Measurements from ENCODE around the gene VAC14. TPM values are rescaled to one million over a fixed set of nuclear protein-coding genes. Genes with fewer than 3 reads are reported as not detected.

VAC14 gene
- total RNA-seq, 1 donor from 2014 or later: 75.1 TPM

DNA sequence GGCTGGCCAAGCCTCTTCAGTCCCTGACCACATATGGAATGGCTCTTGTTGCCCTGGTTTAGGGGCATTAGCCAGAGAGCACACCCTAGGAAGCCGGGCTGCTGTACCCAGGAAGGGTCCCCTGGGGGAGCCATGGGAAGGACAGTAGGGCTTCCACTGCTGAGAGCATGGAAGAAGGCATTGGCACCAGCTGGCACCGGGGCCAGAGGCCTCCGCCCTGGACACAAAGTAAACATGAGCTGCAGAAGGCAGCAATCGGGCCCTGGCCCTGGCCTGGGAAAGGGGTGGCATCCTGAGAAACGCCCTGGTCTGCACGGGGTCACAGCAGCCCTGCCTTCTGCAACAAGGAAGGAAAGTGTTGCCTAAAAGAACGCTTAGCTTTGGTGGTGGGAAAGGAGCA lies 49.4 kb downstream of the VAC14 start:
- H3K27ac ChIP-seq: peak overlapping the region; percentile 65 to 81
- intact Hi-C loops (cut with DNase I): no loop called here
- peaks cover 17 to 69% of the 10 kb centered on the region in 2 donors for H3K4me1 ChIP-seq

DNA sequence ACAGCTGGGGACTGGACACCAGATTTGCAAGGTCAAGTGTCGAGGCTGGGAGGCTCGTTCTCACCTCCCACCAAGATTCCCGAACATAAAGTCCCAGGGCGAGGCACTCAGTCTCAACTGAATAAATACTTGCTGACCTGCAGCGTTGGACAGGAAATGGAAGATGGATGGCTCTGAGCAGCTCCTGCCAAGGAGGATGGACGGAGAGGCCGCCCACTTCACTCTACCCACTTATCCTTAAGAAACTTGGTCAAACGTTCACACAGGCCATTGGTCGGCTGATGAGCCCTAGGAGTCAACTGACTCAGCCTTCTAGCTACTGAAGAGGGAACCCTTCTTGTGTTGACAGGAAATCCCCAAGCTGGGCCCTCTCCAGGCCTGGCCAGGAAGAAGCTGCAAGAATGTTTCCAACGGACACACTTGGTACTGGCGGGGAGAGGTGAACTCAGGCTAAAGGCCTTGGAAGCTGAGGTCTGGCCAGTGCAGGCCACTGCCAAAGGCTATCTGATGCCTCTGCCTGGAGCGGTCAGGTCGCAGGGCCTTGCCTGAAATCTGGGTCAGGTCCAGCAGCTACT lies 50.0 kb downstream of the VAC14 start:
- TF ChIP-seq, protein P1, sequence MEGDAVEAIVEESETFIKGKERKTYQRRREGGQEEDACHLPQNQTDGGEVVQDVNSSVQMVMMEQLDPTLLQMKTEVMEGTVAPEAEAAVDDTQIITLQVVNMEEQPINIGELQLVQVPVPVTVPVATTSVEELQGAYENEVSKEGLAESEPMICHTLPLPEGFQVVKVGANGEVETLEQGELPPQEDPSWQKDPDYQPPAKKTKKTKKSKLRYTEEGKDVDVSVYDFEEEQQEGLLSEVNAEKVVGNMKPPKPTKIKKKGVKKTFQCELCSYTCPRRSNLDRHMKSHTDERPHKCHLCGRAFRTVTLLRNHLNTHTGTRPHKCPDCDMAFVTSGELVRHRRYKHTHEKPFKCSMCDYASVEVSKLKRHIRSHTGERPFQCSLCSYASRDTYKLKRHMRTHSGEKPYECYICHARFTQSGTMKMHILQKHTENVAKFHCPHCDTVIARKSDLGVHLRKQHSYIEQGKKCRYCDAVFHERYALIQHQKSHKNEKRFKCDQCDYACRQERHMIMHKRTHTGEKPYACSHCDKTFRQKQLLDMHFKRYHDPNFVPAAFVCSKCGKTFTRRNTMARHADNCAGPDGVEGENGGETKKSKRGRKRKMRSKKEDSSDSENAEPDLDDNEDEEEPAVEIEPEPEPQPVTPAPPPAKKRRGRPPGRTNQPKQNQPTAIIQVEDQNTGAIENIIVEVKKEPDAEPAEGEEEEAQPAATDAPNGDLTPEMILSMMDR (IDR thresholded peaks at IDR 0.05): no peak
- DNase-seq (ENCODE audit: low spot score in 2 of 2): peak in 1 of 2 donors; percentile 91
- H3K27ac ChIP-seq: peak overlapping the region; percentile 65 to 81
- no peaks in the 10 kb centered on the region for H3K9me3 ChIP-seq
- intact Hi-C loops (cut with DNase I): no loop called here
- peaks cover 23 to 71% of the 10 kb centered on the region in 2 donors for H3K4me1 ChIP-seq
- no peaks in the 10 kb centered on the region for H3K36me3 ChIP-seq
- H3K27me3 ChIP-seq: no peaks in the 10 kb centered on the region
- no peak overlapping the region for H3K4me3 ChIP-seq

More for the DNA sequence above, 49.4 kb downstream of the VAC14 start:
- no peaks in the 10 kb centered on the region for H3K36me3 ChIP-seq
- TF ChIP-seq, protein P1 (IDR thresholded peaks at IDR 0.05): no peak
- no peak for DNase-seq (ENCODE audit: low spot score in 2 of 2)
- no peak overlapping the region for H3K4me3 ChIP-seq
- H3K9me3 ChIP-seq: no peaks in the 10 kb centered on the region
- no peaks in the 10 kb centered on the region for H3K27me3 ChIP-seq

DNA sequence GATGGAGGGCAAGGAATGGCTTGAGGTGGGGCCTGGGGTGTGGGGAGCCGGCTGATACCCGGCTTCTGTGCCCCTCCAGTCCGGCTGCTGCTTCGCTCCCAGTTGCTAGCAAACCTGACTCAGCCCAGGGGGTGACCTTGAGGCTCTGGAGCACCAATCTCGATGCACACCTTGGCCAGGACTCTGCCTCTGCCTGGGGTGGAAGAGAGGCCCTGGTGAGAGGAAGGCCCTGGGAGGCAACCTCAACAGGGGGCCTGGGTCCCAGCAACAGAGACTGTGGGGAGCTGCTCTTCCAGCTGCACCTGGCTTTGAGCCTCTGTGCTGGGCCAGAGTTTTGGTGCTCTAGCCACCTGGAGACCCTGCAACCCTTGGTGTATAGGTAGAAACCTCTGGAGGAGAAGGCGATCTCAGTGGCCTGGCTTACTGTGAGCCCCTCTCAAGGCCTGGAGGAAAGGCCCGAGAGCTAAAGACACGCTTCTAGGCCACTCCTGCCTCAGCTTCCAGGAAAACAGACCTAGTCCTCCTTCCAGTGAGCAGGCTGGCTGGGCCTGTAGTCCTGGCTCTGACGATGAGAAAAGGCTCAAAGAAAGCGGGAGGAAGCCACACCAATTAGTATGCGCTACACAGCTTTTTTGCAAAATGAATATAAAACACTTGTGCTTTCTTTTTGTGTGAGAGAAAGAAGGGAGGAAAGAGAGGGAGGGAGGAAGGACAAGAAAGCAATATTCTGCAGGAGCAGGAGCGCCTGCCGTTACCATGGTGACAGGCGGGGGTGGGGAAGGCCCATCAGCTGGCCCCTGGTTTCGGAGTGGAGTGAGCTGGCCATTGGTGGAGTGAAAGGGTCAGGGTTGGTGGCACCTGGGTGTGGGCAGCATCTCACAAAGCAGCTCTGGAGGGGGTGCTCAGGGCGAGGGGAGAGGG lies 51.0 kb downstream of the VAC14 start:
- DNase-seq (ENCODE audit: low spot score in 2 of 2): no peak
- TF ChIP-seq, protein P1 (IDR thresholded peaks at IDR 0.05): no peak
- H3K9me3 ChIP-seq: no peaks in the 10 kb centered on the region
- no peak overlapping the region for H3K4me3 ChIP-seq
- peaks cover 28 to 66% of the 10 kb centered on the region in 2 donors for H3K4me1 ChIP-seq
- no peaks in the 10 kb centered on the region for H3K27me3 ChIP-seq
- intact Hi-C loops (cut with DNase I): loop anchor here (5.0 to 10.0 kb wide), 2 partner anchors 175 to 223 kb away; no protein-coding TSS in a partner anchor
- peak overlapping the region; percentile 65 to 81 for H3K27ac ChIP-seq
- H3K36me3 ChIP-seq: no peaks in the 10 kb centered on the region

DNA sequence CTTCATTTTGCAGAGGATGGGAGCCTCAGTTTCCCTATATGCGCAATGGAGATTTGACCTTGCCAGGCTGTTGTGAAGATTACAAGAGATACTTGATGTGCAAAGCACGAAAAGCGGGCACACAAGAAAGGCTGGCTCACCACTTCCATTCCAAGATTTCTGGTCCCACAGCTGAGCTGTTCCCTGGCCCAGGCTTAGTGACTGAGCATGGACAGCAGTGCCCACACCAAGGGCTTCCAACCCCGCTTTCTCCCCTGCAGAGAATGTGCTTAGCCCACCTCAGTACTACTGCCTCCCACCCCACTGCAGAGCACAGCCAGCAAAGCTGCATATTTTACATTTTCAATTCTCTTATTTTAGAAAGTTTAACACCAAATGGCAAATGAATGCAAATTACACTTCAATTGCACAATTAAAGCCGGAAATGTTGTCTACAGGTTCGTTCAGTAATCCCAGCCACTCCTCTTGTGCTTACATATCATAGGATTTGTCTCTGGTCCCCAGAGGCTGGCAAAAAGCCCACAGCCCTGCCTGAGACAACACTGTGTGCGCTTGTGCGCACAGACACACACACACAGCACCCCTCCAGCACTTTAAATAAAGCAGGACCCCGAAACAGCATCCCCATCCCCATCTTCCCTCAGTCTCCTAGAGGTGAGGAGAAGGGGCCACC lies 51.8 kb downstream of the VAC14 start:
- peaks cover 0 to 1% of the 10 kb centered on the region in 2 donors for H3K36me3 ChIP-seq
- H3K4me3 ChIP-seq: no peak overlapping the region
- TF ChIP-seq, protein P1 (IDR thresholded peaks at IDR 0.05): no peak
- intact Hi-C loops (cut with DNase I): loop anchor here (5.0 to 10.0 kb wide), 2 partner anchors 174 to 222 kb away; no protein-coding TSS in a partner anchor
- H3K9me3 ChIP-seq: no peaks in the 10 kb centered on the region
- H3K27me3 ChIP-seq: no peaks in the 10 kb centered on the region
- peaks cover 23 to 59% of the 10 kb centered on the region in 2 donors for H3K4me1 ChIP-seq
- DNase-seq (ENCODE audit: low spot score in 2 of 2): no peak
- H3K27ac ChIP-seq: peak overlapping the region in 1 of 2 donors; percentile 81

All from ascending aorta (tissue), 2 donors.